Fibroblast of lung (primary cell): ENCODE data around the gene RTKN2.

Experiments
- EZH2 ChIP-seq: IDR thresholded peaks from 2 replicates; pipeline ENCODE4 v1.5.1; 2012; ENCODE audit warnings: low read length, control low read depth, mild to moderate bottlenecking; ENCODE audit errors: missing control alignments
- TF ChIP-seq, protein P1 (sequence below), 2 donors: IDR thresholded peaks in 1 of 2; conservative IDR thresholded peaks in 1 of 2; 1 replicate in 1 of 2; 2 replicates in 1 of 2; pipeline ENCODE4 v1.5.1; 2011 to 2012; ENCODE audit warnings: low read length in 2 of 2, control low read depth in 1 of 2, inconsistent platforms in 1 of 2, low read depth in 1 of 2, mild to moderate bottlenecking in 1 of 2

DNA sequence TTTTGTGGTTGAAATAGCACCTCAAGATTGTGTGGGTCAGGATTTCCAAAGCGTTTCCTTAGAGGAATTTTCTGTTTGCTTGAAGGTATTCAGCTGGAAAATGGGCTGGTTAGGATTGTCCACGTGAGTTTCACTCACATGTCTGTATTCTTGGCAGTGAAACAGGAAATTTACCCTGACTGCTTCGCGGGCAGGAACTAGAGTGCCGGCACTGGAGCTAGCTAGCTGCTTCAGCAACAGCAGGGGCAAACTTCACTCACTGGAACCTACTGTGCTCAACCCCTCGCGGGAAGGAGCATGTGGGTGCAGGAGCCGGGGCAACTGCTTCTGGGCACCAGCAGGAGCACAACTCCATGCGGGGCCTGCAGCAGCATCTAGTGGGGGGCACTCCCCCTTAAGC is 38.0 kb upstream of the RTKN2 start:
- TF ChIP-seq, protein P1, sequence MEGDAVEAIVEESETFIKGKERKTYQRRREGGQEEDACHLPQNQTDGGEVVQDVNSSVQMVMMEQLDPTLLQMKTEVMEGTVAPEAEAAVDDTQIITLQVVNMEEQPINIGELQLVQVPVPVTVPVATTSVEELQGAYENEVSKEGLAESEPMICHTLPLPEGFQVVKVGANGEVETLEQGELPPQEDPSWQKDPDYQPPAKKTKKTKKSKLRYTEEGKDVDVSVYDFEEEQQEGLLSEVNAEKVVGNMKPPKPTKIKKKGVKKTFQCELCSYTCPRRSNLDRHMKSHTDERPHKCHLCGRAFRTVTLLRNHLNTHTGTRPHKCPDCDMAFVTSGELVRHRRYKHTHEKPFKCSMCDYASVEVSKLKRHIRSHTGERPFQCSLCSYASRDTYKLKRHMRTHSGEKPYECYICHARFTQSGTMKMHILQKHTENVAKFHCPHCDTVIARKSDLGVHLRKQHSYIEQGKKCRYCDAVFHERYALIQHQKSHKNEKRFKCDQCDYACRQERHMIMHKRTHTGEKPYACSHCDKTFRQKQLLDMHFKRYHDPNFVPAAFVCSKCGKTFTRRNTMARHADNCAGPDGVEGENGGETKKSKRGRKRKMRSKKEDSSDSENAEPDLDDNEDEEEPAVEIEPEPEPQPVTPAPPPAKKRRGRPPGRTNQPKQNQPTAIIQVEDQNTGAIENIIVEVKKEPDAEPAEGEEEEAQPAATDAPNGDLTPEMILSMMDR (conservative IDR thresholded peaks at IDR 0.05 in 1 of 2, IDR thresholded peaks at IDR 0.05 in 1 of 2; ENCODE audit: low read depth in 1 of 2, low read length in 2 of 2), result no peak
- TF ChIP-seq EZH2, result no peak
